GM12875 (cell line): ENCODE measurements around the gene ARMC2.

ENCODE experiments used
- H3K4me3 ChIP-seq: one replicate; pipeline ENCODE4 v1.5.1; 2011; ENCODE audit warnings: low read depth, low read length, control low read depth
- TF ChIP-seq, protein P1 (sequence below): IDR thresholded peaks from 2 replicates; pipeline ENCODE4 v1.5.1; 2011; ENCODE audit warnings: low read depth, mild to moderate bottlenecking, control low read depth, inconsistent platforms, low read length, moderate library complexity, borderline replicate concordance; ENCODE audit not compliant: insufficient read depth

ARMC2 gene

DNA sequence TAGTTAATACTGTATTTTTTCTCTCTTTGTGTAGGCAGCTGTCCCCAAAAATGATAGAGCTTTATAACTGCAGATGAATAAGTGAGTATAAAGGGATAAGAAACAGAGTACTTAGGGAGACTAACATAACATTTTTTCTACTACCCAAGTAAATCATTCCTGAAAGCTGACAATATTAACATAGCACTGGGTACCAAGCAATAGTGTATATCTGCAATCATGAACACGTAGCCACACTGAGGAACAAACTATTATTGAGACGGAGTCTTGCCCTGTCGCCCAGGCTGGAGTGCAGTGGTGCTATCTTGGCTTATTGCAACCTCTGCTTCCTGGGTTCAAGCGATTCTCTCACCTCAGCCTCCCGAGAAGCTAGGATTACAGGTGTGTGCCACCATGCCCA lies 140.5 kb downstream of the ARMC2 start:
- no peak overlapping the region for H3K4me3 ChIP-seq
- TF ChIP-seq, protein P1, sequence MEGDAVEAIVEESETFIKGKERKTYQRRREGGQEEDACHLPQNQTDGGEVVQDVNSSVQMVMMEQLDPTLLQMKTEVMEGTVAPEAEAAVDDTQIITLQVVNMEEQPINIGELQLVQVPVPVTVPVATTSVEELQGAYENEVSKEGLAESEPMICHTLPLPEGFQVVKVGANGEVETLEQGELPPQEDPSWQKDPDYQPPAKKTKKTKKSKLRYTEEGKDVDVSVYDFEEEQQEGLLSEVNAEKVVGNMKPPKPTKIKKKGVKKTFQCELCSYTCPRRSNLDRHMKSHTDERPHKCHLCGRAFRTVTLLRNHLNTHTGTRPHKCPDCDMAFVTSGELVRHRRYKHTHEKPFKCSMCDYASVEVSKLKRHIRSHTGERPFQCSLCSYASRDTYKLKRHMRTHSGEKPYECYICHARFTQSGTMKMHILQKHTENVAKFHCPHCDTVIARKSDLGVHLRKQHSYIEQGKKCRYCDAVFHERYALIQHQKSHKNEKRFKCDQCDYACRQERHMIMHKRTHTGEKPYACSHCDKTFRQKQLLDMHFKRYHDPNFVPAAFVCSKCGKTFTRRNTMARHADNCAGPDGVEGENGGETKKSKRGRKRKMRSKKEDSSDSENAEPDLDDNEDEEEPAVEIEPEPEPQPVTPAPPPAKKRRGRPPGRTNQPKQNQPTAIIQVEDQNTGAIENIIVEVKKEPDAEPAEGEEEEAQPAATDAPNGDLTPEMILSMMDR, result no peak

DNA sequence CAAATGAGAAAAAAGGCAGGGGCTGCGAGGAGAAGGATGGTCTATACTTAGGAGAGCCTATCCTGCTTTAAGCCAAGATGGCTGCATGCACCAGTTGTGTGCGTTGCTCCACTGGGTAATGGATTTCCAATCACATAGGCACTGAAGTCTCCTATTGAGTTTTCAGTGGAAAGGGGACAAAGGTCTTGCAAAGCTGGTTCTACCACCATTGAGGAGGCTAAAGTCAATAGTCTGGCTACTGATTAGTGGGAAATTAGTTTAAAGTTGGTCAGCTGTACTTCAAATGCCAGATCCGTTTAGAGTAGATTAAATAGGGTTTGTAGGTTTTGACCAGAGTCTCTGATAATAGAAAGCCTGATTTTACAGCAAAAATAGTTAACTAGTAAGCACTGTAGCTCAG lies 141.5 kb downstream of the ARMC2 start:
- TF ChIP-seq, protein P1, result no peak

GRCh38 chr6:108993876-108994275 lies 145.7 kb downstream of the ARMC2 start:
- no peak overlapping the region for H3K4me3 ChIP-seq
- TF ChIP-seq, protein P1, result no peak

More for the DNA sequence above, 141.5 kb downstream of the ARMC2 start:
- H3K4me3 ChIP-seq, result no peak overlapping the region

GRCh38 chr6:108995296-108995695 lies 147.1 kb downstream of the ARMC2 start:
- TF ChIP-seq, protein P1, result no peak
- no peak overlapping the region for H3K4me3 ChIP-seq

GRCh38 chr6:108996208-108996607 lies 148.0 kb downstream of the ARMC2 start:
- TF ChIP-seq, protein P1, result no peak
- H3K4me3 ChIP-seq, result no peak overlapping the region

- H3K4me3 ChIP-seq, result no peak overlapping the region
- TF ChIP-seq, protein P1, result no peak
These were observed 150.3 kb downstream of the ARMC2 start for GRCh38 chr6:108998485-108998884.

- no peak overlapping the region for H3K4me3 ChIP-seq
- TF ChIP-seq, protein P1, result no peak
These were observed 151.2 kb downstream of the ARMC2 start for GRCh38 chr6:108999428-108999827.
